ENCODE results near the gene ITSN2. TPM values are rescaled to one million over a fixed set of nuclear protein-coding genes. Genes with fewer than 3 reads are reported as not detected.
"Not testable (repeated sequence)": the region's sequence is repeated elsewhere in the genome, so short reads cannot be mapped to it uniquely, and the experiment has no call there.

Gene ITSN2
- total and polyA plus RNA-seq, 4 donors: 10.1 to 32.4 (median 21.6) TPM

DNA sequence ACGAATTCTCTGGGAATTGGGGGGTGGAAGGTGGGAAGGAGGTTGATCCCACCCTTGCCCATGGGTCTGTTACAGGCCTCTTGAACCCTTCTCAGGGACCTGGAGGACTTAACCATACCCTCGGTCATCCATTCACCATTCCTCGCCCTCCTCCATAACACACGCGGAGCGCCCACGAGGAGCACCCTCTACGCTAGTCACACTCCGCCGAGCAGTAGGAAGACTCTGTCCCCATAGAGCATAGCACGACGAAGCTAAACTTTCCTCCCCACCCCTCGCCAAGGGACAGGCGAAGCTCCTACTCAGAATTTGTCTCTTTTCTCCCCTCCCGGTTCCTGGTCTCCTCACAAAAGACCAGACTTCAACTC lies 611 bp upstream of the ITSN2 start:
- H3K27me3 ChIP-seq (ENCODE audit: control insufficient read depth in 4 of 4, insufficient read depth in 4 of 4, low read length in 3 of 4): no peaks in the 10 kb centered on the region
- H3K27ac ChIP-seq (ENCODE audit: low read depth in 1 of 2, low read length in 2 of 2): peak overlapping the region; percentile 93 to 98
- no peaks in the 10 kb centered on the region for H3K36me3 ChIP-seq (ENCODE audit: control insufficient read depth in 4 of 4, insufficient read depth in 3 of 4, low read depth in 1 of 4, low read length in 3 of 4)
- no peak overlapping the region for H3K9ac ChIP-seq (ENCODE audit: low read depth in 1 of 2, low read length in 2 of 2)
- 91% methylated on average over 15 of the region's 15 CpGs for WGBS
- H3K4me3 ChIP-seq (ENCODE audit: low read depth in 1 of 3, low read length in 3 of 3): peak overlapping the region in 2 of 3 donors; percentile 74 to 91
- DNase-seq (ENCODE audit: low spot score): no peak
- peaks cover 0 to 9% (median 2%) of the 10 kb centered on the region in 4 donors for H3K4me1 ChIP-seq (ENCODE audit: control insufficient read depth in 4 of 4, insufficient read depth in 4 of 4, low read length in 3 of 4)
- H3K9me3 ChIP-seq (ENCODE audit: control insufficient read depth in 4 of 4, low read length in 3 of 4): no peaks in the 10 kb centered on the region
- TF ChIP-seq NR2F2 (IDR thresholded peaks at IDR 0.05): no peak
- TF ChIP-seq RAD21 (IDR thresholded peaks at IDR 0.05): no peak
- no peak for TF ChIP-seq ZBTB33 (IDR thresholded peaks at IDR 0.05)
- TF ChIP-seq FOXA1 (IDR thresholded peaks at IDR 0.05): no peak
- no peak for TF ChIP-seq FOXA2 (IDR thresholded peaks at IDR 0.05)
- no peak for TF ChIP-seq GABPA (IDR thresholded peaks at IDR 0.05 in 1 of 2, conservative IDR thresholded peaks at IDR 0.05 in 1 of 2)
- TF ChIP-seq EGR1 (IDR thresholded peaks at IDR 0.05; ENCODE audit: low read depth in 2 of 2): no peak

DNA sequence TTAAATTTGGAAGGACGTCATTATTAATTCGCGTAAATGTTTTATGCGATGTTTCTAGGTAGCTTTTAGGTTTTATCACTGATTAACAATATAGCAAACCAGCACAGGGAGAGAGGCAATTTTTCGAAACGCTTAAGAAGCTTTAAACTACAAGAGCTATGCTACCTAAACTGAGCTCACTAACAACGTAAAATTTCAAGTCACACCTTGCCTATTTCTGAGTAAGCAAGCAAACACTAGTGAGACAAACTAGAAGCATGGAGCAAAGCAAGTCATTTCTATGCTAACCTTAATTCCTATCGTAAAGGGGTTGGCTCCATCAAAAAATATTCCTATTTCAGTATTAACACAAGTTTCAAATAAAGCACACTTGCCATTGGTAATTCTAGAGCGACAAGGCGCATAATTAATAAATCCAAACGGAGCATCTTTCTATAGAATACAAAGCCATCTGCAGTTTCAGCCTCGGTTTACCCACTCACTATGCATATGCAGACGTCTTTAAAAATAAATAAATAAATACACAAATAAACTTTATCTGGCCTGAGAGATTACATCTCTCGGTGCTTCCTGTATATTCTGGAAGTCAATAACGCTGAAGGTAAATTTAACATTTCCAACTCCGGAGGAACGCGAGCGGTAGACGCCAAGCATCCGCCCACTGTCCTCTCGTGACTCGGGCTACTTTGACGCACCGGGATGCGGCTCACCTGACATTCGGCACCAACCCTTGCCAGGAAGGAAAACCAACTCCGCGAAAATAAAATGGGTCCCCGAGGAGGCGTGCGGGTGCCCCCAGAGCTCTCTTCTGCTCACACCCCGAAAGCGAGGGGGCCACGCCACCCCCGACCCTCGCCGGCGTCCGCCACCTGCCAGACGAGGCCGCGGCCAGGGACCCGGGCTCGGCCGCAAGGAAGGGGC lies 947 bp downstream of the ITSN2 start:
- TF ChIP-seq, protein P1, sequence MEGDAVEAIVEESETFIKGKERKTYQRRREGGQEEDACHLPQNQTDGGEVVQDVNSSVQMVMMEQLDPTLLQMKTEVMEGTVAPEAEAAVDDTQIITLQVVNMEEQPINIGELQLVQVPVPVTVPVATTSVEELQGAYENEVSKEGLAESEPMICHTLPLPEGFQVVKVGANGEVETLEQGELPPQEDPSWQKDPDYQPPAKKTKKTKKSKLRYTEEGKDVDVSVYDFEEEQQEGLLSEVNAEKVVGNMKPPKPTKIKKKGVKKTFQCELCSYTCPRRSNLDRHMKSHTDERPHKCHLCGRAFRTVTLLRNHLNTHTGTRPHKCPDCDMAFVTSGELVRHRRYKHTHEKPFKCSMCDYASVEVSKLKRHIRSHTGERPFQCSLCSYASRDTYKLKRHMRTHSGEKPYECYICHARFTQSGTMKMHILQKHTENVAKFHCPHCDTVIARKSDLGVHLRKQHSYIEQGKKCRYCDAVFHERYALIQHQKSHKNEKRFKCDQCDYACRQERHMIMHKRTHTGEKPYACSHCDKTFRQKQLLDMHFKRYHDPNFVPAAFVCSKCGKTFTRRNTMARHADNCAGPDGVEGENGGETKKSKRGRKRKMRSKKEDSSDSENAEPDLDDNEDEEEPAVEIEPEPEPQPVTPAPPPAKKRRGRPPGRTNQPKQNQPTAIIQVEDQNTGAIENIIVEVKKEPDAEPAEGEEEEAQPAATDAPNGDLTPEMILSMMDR (IDR thresholded peaks at IDR 0.05; ENCODE audit: low read depth, low read length, missing input control): no peak
- TF ChIP-seq SP1 (IDR thresholded peaks at IDR 0.05) (no peak), RAD21 (IDR thresholded peaks at IDR 0.05) (no peak), YY1 (IDR thresholded peaks at IDR 0.05) (peak; percentile 61), GABPA (IDR thresholded peaks at IDR 0.05 in 1 of 2, conservative IDR thresholded peaks at IDR 0.05 in 1 of 2) (no peak), RXRA (IDR thresholded peaks at IDR 0.05) (peak; percentile 6 to 21)
- WGBS: 9% methylated on average over 46 of the region's 46 CpGs
- Histone ChIP-seq H3K27me3 (ENCODE audit: control insufficient read depth in 4 of 4, insufficient read depth in 4 of 4, low read length in 3 of 4) (no peaks in the 10 kb centered on the region), H3K4me1 (ENCODE audit: control insufficient read depth in 4 of 4, insufficient read depth in 4 of 4, low read length in 3 of 4) (peaks cover 0 to 9% (median 2%) of the 10 kb centered on the region in 4 donors), H3K9me3 (ENCODE audit: control insufficient read depth in 4 of 4, low read length in 3 of 4) (no peaks in the 10 kb centered on the region), H3K9ac (ENCODE audit: low read depth in 1 of 2, low read length in 2 of 2) (peak overlapping the region; percentile 21 to 74), H3K36me3 (ENCODE audit: control insufficient read depth in 4 of 4, insufficient read depth in 3 of 4, low read depth in 1 of 4, low read length in 3 of 4) (no peaks in the 10 kb centered on the region), H3K27ac (ENCODE audit: low read depth in 1 of 2, low read length in 2 of 2) (peak overlapping the region; percentile 93 to 98), H3K4me3 (ENCODE audit: low read depth in 1 of 3, low read length in 3 of 3) (peak overlapping the region; percentile 74 to 92 (median 91))
- DNase-seq (ENCODE audit: low spot score): peak; percentile 62

DNA sequence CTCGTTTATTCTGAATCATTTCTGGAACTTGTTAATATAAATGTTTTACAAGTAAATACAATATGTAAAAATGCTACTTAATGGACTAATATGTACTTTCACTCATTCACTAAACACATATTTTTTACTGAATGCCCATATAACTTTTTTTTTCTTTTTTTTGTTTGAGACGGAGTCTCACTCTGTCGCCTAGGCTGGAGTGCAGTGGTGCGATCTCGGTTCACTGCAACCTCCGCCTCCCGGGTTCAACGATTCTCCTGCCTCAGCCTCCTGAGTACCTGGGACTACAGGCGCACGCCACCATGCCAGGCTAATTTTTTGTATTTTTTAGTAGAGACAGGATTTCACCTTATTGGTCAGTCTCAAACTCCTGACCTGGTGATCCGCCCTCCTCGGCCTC lies 2.6 kb downstream of the ITSN2 start:
- peaks cover 0 to 12% (median 2%) of the 10 kb centered on the region in 4 donors for H3K4me1 ChIP-seq (ENCODE audit: control insufficient read depth in 4 of 4, insufficient read depth in 4 of 4, low read length in 3 of 4)
- 95% methylated on average over 12 of the region's 12 CpGs for WGBS
- H3K4me3 ChIP-seq (ENCODE audit: low read depth in 1 of 3, low read length in 3 of 3); H3K9ac ChIP-seq (ENCODE audit: low read depth in 1 of 2, low read length in 2 of 2); DNase-seq (ENCODE audit: low spot score); H3K9me3 ChIP-seq (ENCODE audit: control insufficient read depth in 4 of 4, low read length in 3 of 4); H3K36me3 ChIP-seq (ENCODE audit: control insufficient read depth in 4 of 4, insufficient read depth in 3 of 4, low read depth in 1 of 4, low read length in 3 of 4); H3K27me3 ChIP-seq (ENCODE audit: control insufficient read depth in 4 of 4, insufficient read depth in 4 of 4, low read length in 3 of 4); H3K27ac ChIP-seq (ENCODE audit: low read depth in 1 of 2, low read length in 2 of 2): not testable (repeated sequence)

DNA sequence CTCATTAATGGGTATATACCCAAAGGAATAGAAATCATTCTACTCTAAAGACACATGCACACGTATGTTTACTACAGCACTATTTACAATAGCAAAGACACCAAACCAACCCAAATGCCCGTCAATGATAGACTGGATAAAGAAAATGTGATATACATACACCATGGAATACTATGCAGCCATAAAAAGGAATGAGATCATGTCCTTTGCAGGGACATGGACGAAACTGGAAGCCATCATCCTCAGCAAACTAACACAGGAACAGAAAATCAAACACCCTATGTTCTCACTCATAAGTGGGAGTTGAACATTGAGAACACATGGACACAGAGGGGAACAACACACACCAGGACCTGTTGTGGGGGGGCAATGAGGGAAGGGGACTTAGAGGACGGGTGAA lies 3.2 kb downstream of the ITSN2 start:
- not testable (repeated sequence) for H3K36me3 ChIP-seq (ENCODE audit: control insufficient read depth in 4 of 4, insufficient read depth in 3 of 4, low read depth in 1 of 4, low read length in 3 of 4); H3K27me3 ChIP-seq (ENCODE audit: control insufficient read depth in 4 of 4, insufficient read depth in 4 of 4, low read length in 3 of 4); H3K4me3 ChIP-seq (ENCODE audit: low read depth in 1 of 3, low read length in 3 of 3); DNase-seq (ENCODE audit: low spot score); H3K9me3 ChIP-seq (ENCODE audit: control insufficient read depth in 4 of 4, low read length in 3 of 4); H3K27ac ChIP-seq (ENCODE audit: low read depth in 1 of 2, low read length in 2 of 2); H3K9ac ChIP-seq (ENCODE audit: low read depth in 1 of 2, low read length in 2 of 2)
- WGBS: 97% methylated on average over 4 of the region's 4 CpGs
- peaks cover 0 to 12% (median 3%) of the 10 kb centered on the region in 4 donors for H3K4me1 ChIP-seq (ENCODE audit: control insufficient read depth in 4 of 4, insufficient read depth in 4 of 4, low read length in 3 of 4)
